Suprapubic skin (tissue), 4 donors: ENCODE measurements around the gene ATE1.

Source experiments
- CTCF ChIP-seq, 2 donors: fragments of 200-600 bp in 1 of 2; fragments of 450-650 bp in 1 of 2; sonication (generic) in 1 of 2; IDR thresholded peaks; one replicate each; pipeline ENCODE4 v1.5.1; 2016 to 2019; ENCODE audit warnings: antibody characterized with exemption in 2 of 2, mild to moderate bottlenecking in 1 of 2, moderate library complexity in 1 of 2
- EP300 ChIP-seq: sonication (generic); formaldehyde crosslinking; IDR thresholded peaks from one replicate; pipeline ENCODE4 v1.6.1; 2017; ENCODE audit warnings: antibody characterized with exemption
- POLR2A ChIP-seq, 2 donors: fragments of 450-650 bp; IDR thresholded peaks; one replicate each; pipeline ENCODE4 v1.6.1; 2017; ENCODE audit warnings: antibody characterized with exemption in 2 of 2, mild to moderate bottlenecking in 2 of 2, moderate library complexity in 2 of 2
- POLR2AphosphoS5 ChIP-seq, 3 donors: sonication (generic); formaldehyde crosslinking; IDR thresholded peaks; one replicate each; pipeline ENCODE4 v1.6.1; 2017; ENCODE audit warnings: antibody characterized with exemption in 3 of 3

GRCh38 chr10:121949049-121949448 lies 21.2 kb upstream of the ATE1 start:
- no peak for TF ChIP-seq CTCF (IDR thresholded peaks at IDR 0.05)
- no peak for TF ChIP-seq POLR2AphosphoS5 (IDR thresholded peaks at IDR 0.05)
- no peak for TF ChIP-seq POLR2A (IDR thresholded peaks at IDR 0.05)
- TF ChIP-seq EP300: no peak
